Naive B cell (primary cell): ENCODE data around the gene URB2. TPM values are rescaled to one million over a fixed set of nuclear protein-coding genes. Genes with fewer than 3 reads are reported as not detected.

Experiments
- ATAC-seq, 2 donors: fragments of 150-1000 bp; cut with Tn5 transposase; 2 replicates each; pipeline ENCODE4 v1.10.0; 2021; ENCODE audit warnings: low read depth in 2 of 2, mild to moderate bottlenecking in 2 of 2, moderate library complexity in 2 of 2
- DNase-seq: peaks from one replicate; pipeline ENCODE4 v3.0.0; 2022
- H3K27ac Mint-ChIP-seq, 6 donors: one replicate each; pipeline ENCODE4 v1.8.0; 2020 to 2022; ENCODE audit warnings: mild to moderate bottlenecking in 6 of 6, mixed read lengths in 6 of 6, moderate library complexity in 5 of 6, inconsistent platforms in 2 of 6
- H3K27me3 Mint-ChIP-seq, 3 donors: one replicate each; pipeline ENCODE4 v1.8.0; 2021 to 2022; ENCODE audit warnings: mixed read lengths in 3 of 3, mild to moderate bottlenecking in 1 of 3
- H3K36me3 Mint-ChIP-seq, 2 donors: one replicate each; pipeline ENCODE4 v1.8.0; 2020 to 2022; ENCODE audit warnings: mixed read lengths in 2 of 2, inconsistent platforms in 1 of 2, mild to moderate bottlenecking in 1 of 2
- H3K4me1 Mint-ChIP-seq, 3 donors: one replicate each; pipeline ENCODE4 v1.8.0; 2020 to 2022; ENCODE audit warnings: mixed read lengths in 3 of 3, inconsistent platforms in 1 of 3, mild to moderate bottlenecking in 1 of 3, moderate library complexity in 1 of 3
- H3K4me3 Mint-ChIP-seq, 8 donors: one replicate each; pipeline ENCODE4 v1.8.0; 2020 to 2022; ENCODE audit warnings: mild to moderate bottlenecking in 8 of 8, mixed read lengths in 8 of 8, moderate library complexity in 8 of 8, inconsistent platforms in 2 of 8
- H3K9me3 Mint-ChIP-seq, 7 donors: one replicate each; pipeline ENCODE4 v1.8.0; 2020 to 2022; ENCODE audit warnings: mixed read lengths in 7 of 7, mild to moderate bottlenecking in 5 of 7, inconsistent platforms in 2 of 7, moderate library complexity in 1 of 7
- polyA plus RNA-seq, 6 donors: library from polyadenylated mRNA; unstranded; fragments of 300-500 nt; fragmentation: Illumina TruSeq; gene quantifications; one replicate each; pipeline ENCODE4 v1.2.3, GENCODE V29; 2021; ENCODE audit warnings: low read depth in 6 of 6

Gene URB2
- polyA plus RNA-seq, 6 donors from 2014 or later, result 4.9 to 9.4 (median 5.5) TPM

DNA sequence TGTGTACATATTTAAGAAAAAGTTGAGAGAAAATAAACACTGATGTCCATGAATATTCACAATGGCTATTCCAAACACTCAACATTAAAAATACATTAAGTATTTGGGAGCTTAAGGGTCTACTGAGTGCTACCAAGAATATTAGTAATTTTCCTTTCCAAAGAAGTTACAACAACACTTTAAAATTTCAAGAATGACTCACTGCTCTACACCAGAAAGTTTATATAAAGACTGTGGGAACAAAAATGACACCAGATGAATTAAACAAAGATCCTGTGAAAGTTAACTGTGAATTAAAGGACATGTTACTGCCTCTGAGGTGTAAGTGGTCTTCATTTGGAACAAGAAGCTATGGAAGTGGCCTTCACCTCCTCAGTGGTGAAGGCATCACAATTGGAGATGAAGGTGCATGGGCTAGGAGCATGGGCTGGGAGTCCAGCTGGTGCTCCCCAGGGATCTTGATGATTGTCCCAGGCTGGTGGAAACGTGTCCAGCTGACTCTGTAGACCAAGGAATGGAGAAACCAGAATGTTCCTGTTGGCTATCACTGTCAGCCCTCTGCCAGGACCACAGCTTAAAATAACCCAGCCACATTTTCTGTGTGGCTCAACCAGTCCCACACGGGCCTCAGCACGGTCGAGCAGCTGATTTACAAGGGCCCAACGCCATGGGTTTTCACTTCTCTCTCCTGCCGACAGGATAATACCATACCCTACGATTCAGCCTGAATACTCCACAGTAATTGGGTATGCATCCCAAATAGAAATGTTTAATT lies 28.9 kb upstream of the URB2 start:
- DNase-seq, result no peak
- H3K4me3 Mint-ChIP-seq, result no peak overlapping the region
- peak overlapping the region in 1 of 6 donors; percentile 24 for H3K27ac Mint-ChIP-seq
- peaks cover 14 to 30% of the 10 kb centered on the region in 2 donors for H3K36me3 Mint-ChIP-seq
- no peak for ATAC-seq
- no peaks in the 10 kb centered on the region for H3K9me3 Mint-ChIP-seq
- H3K27me3 Mint-ChIP-seq, result no peaks in the 10 kb centered on the region
- H3K4me1 Mint-ChIP-seq, result peaks cover 0 to 3% (median 2%) of the 10 kb centered on the region in 3 donors

DNA sequence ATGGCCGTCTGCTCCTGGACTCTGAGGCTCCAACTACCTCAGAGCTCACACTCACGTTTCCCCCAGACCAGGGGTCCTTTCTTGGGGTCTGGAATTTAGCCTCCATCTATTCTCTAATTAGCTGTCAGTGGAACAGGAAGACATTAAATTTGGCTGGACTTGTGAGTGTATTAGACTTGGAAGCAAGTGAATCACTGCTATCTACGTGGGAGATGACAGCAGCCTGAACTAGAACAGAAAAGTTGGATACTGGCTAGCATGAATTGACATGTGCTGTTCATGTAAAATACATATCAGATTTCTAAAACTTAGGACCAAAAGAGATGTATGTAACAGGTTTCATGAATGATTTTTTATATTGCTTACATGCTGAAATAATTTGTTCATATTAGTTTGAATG lies 28.2 kb upstream of the URB2 start:
- ATAC-seq, result no peak
- Mint-ChIP-seq H3K36me3 (peaks cover 22 to 37% of the 10 kb centered on the region in 2 donors), H3K4me3 (no peak overlapping the region), H3K27ac (peak overlapping the region in 2 of 6 donors; percentile 23 to 86), H3K27me3 (no peaks in the 10 kb centered on the region), H3K9me3 (no peaks in the 10 kb centered on the region), H3K4me1 (peaks cover 0 to 6% (median 2%) of the 10 kb centered on the region in 3 donors)
- no peak for DNase-seq

DNA sequence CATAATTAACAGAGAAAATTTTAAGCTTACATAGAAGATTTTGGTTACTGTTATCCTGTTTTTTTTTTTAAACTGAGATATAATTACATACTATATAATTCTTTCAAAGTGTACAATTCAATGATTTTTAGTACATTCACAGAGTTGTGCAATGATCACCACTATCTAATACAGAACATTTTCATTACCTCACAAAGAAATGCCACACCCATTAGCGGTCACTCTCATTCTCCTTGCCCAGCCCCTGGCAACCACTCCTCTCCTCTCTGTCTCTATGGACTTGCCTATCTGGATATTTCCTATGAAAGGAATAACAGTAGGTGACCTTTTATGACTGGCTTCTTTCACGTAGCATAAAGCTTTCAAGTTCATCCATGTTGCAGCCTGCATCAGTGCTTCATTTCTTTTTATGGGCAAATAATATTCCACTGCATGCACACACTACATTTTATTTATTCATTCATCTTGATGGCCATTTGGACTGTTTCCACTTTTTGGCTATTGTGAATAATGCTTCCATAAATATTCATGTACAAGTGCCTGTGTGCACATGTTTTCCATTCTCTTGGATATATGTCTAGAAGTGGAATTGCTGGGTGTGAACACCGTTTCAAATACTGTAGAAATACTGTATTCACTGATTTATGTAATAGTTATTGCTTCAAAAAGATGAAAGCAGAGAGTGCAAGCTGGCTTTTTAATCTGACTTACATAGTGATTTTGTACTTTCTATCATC lies 26.7 kb upstream of the URB2 start:
- peaks cover 0 to 6% (median 2%) of the 10 kb centered on the region in 3 donors for H3K4me1 Mint-ChIP-seq
- DNase-seq, result no peak
- H3K4me3 Mint-ChIP-seq, result no peak overlapping the region
- no peak for ATAC-seq
- H3K27me3 Mint-ChIP-seq, result no peaks in the 10 kb centered on the region
- peaks cover 22 to 28% of the 10 kb centered on the region in 2 donors for H3K36me3 Mint-ChIP-seq
- peak overlapping the region in 1 of 6 donors; percentile 18 for H3K27ac Mint-ChIP-seq
- H3K9me3 Mint-ChIP-seq, result no peaks in the 10 kb centered on the region

DNA sequence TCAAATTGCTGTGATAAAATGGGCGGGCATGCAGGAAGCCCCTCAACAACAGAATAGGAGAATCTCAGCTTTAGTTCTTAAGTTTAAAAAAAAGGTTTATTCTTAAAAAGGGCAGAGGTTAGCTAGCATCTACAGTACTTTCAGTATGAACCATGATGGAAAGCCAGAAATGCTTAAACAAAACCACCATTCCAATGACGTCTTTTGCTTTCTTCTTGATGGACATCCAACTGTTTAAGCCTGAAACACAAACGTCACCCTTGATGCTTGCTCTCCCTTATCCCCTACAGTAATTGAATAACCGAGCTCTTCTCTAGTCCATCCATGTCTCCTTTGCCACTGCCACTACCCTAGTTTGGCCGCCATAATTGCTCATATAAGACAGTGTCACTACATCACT lies 25.8 kb upstream of the URB2 start:
- peaks cover 0 to 6% (median 2%) of the 10 kb centered on the region in 3 donors for H3K4me1 Mint-ChIP-seq
- H3K36me3 Mint-ChIP-seq, result peaks cover 22 to 23% of the 10 kb centered on the region in 2 donors
- DNase-seq (no peak), ATAC-seq (no peak)
- no peak overlapping the region for H3K4me3 Mint-ChIP-seq
- no peaks in the 10 kb centered on the region for H3K9me3 Mint-ChIP-seq
- no peaks in the 10 kb centered on the region for H3K27me3 Mint-ChIP-seq
- no peak overlapping the region for H3K27ac Mint-ChIP-seq

DNA sequence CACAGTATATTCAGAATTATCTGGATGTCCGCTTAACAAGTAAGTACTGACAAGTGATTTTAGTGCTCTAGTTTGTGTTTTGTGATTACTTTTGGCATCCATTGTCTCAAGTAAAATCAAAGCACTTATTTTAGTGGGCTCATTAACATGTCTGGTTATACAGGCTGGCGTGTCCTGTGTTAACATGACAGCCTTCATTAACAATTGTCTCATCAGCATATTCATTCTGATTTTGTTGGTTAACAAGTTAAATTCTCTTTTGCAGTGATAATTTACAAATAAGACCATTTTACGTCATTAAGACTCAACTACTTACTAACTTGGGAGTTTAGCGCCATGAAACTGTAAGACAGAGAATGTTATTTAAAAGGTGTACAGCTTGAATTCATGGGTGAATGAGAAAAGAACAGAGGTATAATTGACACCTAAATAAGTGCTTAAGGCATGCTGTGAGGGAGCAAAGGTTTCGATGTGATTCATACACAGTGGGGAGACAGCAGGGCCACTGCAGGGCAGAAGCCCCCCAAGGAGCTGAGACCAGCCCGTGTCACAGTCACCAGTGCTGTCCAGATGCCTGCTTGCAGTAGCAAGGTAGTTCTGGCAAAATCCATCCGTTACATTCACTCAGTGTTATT lies 22.6 kb upstream of the URB2 start:
- H3K27me3 Mint-ChIP-seq, result no peaks in the 10 kb centered on the region
- peaks cover 0 to 3% (median 2%) of the 10 kb centered on the region in 3 donors for H3K4me1 Mint-ChIP-seq
- ATAC-seq, result no peak
- H3K9me3 Mint-ChIP-seq, result no peaks in the 10 kb centered on the region
- no peak for DNase-seq
- H3K36me3 Mint-ChIP-seq, result peaks cover 29 to 41% of the 10 kb centered on the region in 2 donors
- no peak overlapping the region for H3K4me3 Mint-ChIP-seq
- no peak overlapping the region for H3K27ac Mint-ChIP-seq

DNA sequence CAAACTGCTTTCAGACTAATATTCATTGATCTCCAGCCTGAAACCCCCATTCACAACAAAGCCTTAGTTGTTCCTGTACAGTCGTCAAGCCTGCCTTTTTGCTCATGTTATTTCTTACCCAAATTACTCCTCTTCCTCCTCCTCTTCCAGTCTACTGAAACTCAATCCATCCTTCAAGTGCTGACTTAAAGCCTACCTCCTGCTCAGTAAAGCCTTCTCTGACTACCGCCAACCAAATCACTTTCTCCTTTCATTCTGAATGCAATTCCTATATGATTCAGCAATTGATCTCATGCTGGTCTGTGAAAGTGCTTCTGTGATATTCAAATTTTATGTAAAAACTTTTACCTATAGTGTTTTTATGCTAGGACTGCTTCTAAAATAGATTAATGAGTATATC lies 18.7 kb upstream of the URB2 start:
- ATAC-seq (no peak), DNase-seq (no peak)
- Mint-ChIP-seq H3K4me1 (peaks cover 0 to 3% (median 0%) of the 10 kb centered on the region in 3 donors), H3K9me3 (no peaks in the 10 kb centered on the region), H3K27me3 (no peaks in the 10 kb centered on the region), H3K36me3 (peaks cover 36 to 58% of the 10 kb centered on the region in 2 donors), H3K27ac (no peak overlapping the region), H3K4me3 (no peak overlapping the region)

DNA sequence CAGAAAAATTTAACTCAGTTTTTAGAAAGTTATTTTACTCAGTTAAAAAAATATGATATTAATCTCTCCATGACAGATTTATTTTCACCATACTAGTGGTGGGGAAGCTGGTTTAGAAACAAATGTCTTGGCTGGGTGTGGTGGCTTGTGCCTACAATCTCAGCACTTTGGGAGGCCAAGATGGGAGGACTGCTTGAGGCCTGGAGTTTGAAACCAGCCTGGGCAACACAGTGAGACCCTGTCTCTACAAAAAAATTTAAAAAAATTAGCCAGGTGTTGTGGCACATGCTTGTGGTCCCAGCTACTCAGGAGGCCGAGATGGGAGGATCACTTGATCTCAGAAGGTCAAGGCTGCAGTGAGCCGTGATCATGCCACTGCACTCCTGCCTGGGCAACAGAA lies 17.5 kb upstream of the URB2 start:
- Mint-ChIP-seq H3K27me3 (no peaks in the 10 kb centered on the region), H3K27ac (peak overlapping the region in 1 of 6 donors; percentile 36), H3K4me3 (no peak overlapping the region), H3K9me3 (no peaks in the 10 kb centered on the region), H3K4me1 (peaks cover 0 to 4% (median 0%) of the 10 kb centered on the region in 3 donors), H3K36me3 (peaks cover 35 to 59% of the 10 kb centered on the region in 2 donors)
- DNase-seq (no peak), ATAC-seq (no peak)

DNA sequence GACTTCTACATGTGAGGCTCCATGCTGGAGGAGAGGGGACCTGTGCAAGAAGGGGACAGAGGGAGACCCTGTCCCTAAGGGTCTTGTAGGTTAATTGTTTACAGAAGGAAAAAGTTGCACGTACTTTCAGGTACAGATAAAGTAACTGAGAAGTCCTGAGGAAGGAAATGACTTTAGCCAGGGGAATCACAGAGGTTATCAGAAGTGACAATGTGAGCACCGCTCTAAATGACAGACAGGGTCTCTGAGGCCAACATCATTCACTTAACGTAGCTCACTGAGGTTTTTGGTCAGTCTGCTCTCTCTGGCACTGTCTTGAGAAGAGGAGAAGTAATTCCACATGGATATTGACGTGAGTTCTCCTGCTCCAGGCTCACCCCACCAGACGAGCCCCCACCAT lies 12.1 kb upstream of the URB2 start:
- Mint-ChIP-seq H3K27me3 (no peaks in the 10 kb centered on the region), H3K4me1 (peaks cover 0 to 4% (median under 1%) of the 10 kb centered on the region in 3 donors), H3K27ac (no peak overlapping the region), H3K9me3 (no peaks in the 10 kb centered on the region), H3K4me3 (no peak overlapping the region), H3K36me3 (peaks cover 28 to 40% of the 10 kb centered on the region in 2 donors)
- DNase-seq, result no peak
- ATAC-seq, result no peak

DNA sequence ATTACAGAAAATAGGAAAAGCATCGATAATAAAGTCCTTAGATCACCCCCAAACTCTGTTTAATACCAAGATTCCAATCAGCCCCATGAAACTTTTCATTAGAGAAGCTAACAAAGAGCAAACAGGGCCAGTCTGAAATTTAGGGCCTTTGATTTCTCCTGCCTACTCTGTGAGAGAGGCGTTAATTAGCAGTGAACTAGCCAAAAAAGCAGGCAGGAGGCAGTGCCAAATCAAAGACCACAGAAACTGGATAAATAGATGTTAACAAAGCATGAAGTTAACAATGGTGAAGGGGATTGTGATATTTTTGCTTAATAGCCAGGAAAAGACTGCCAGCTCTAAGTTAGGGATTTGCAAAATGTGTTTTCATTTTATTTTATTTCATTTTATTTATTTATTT lies 11.3 kb upstream of the URB2 start:
- Mint-ChIP-seq H3K4me1 (peaks cover 4 to 10% (median 8%) of the 10 kb centered on the region in 3 donors), H3K27me3 (no peaks in the 10 kb centered on the region), H3K27ac (no peak overlapping the region), H3K9me3 (no peaks in the 10 kb centered on the region), H3K36me3 (peaks cover 21 to 33% of the 10 kb centered on the region in 2 donors), H3K4me3 (no peak overlapping the region)
- no peak for DNase-seq
- ATAC-seq, result no peak

DNA sequence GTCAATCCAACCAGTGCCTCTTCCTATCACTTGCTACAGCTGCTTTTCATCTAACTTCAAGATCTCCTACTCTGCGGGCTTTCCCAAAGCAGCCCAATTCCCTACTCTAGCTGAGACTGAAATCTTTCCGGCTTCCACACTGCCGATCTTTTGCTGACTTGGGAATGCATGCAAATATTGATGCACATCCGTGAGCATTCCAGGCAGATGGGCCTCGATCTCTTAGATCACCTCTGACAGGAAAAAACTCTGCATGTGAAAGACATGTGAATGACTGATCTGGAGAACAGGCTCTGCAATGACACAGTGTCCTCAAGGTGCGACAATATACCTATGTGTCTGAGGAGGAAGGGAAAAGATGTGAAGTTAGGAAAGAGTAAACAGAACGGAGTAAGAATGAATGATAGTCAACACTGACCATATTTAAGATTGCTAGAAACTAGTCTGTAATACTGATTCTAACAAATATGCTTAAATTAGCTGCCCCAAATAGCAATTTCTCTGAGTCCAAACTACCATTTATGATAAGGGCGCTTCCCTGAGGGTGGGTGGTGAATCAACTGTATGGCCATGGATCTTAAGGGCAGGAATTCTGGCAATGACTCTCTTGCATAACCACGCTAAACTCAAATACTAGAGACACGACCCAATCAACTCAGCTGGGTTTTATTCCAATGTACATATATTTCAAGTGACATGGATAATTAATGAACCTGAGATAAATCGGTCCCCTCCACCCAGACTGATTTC lies 8.5 kb upstream of the URB2 start:
- no peak overlapping the region for H3K4me3 Mint-ChIP-seq
- DNase-seq (no peak), ATAC-seq (no peak)
- H3K27ac Mint-ChIP-seq, result peak overlapping the region in 3 of 6 donors; percentile 25 to 69 (median 63)
- no peaks in the 10 kb centered on the region for H3K9me3 Mint-ChIP-seq
- H3K27me3 Mint-ChIP-seq, result no peaks in the 10 kb centered on the region
- peaks cover 11 to 25% (median 24%) of the 10 kb centered on the region in 3 donors for H3K4me1 Mint-ChIP-seq
- H3K36me3 Mint-ChIP-seq, result peaks cover 3 to 5% of the 10 kb centered on the region in 2 donors

DNA sequence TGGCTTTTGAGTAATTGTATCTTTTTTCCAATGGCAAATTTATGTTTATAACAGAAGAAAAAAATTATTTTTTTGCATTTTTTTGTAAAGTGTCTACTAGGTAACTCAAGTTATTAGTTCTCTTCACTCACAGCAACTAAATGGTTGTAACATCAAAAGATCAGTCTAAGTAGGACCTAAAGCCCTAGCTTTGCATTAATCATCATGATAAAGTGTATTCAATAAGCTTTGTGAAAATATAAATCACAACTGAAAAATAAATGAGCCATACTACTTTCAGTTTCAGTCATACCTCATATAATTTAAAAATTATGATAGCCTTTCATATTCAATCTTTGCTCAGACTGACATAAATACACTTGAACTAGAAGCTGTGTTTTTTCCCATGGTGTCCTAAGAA lies 7.0 kb upstream of the URB2 start:
- DNase-seq (no peak), ATAC-seq (no peak)
- no peaks in the 10 kb centered on the region for H3K36me3 Mint-ChIP-seq
- H3K9me3 Mint-ChIP-seq, result no peaks in the 10 kb centered on the region
- peak overlapping the region in 1 of 6 donors; percentile 49 for H3K27ac Mint-ChIP-seq
- peaks cover 22 to 34% (median 28%) of the 10 kb centered on the region in 3 donors for H3K4me1 Mint-ChIP-seq
- H3K4me3 Mint-ChIP-seq, result no peak overlapping the region
- H3K27me3 Mint-ChIP-seq, result no peaks in the 10 kb centered on the region

DNA sequence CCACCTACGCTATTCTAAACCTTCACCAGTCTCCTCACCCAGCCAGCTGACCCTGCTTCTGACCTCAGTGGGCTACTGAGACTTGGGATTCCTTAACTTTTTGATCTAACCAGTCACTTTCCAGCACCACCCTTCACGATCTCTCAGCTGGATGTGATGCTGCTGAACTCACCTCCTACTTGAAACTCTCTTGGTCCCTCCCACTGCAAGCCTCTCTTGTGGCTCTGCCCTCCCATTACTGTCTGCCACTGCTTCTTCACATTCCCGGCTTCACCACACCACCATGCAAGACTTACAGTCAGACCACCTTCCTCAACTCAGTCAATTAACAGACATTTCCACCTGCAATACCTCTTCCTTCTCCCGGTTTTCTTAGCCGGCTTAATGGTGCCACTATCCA lies 6.4 kb upstream of the URB2 start:
- H3K9me3 Mint-ChIP-seq, result no peaks in the 10 kb centered on the region
- H3K4me1 Mint-ChIP-seq, result peaks cover 27 to 41% (median 33%) of the 10 kb centered on the region in 3 donors
- no peaks in the 10 kb centered on the region for H3K27me3 Mint-ChIP-seq
- peak overlapping the region in 2 of 6 donors; percentile 26 to 58 for H3K27ac Mint-ChIP-seq
- no peak for ATAC-seq
- no peak for DNase-seq
- H3K36me3 Mint-ChIP-seq, result no peaks in the 10 kb centered on the region
- H3K4me3 Mint-ChIP-seq, result no peak overlapping the region

DNA sequence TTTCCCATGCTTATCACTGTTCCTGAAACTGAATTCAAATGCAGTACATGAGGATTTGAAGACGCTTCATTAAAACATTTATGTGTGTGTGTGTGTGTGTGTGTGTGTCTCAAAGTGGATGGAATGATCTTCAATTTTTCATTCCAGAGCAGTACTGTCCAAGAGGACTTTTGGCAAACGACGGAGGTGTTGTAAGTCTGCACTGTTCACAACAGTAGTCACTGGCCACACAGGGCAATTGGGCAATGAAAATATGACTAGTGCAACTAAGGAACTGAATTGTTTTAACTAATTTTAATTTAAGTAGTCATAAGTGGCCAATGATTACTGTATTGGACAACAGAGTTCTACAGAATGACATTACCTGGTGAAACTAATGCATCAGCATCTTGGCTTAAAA lies 5.2 kb upstream of the URB2 start:
- H3K9me3 Mint-ChIP-seq, result no peaks in the 10 kb centered on the region
- H3K27me3 Mint-ChIP-seq, result no peaks in the 10 kb centered on the region
- ATAC-seq (no peak), DNase-seq (no peak)
- no peaks in the 10 kb centered on the region for H3K36me3 Mint-ChIP-seq
- H3K4me3 Mint-ChIP-seq, result no peak overlapping the region
- no peak overlapping the region for H3K27ac Mint-ChIP-seq
- H3K4me1 Mint-ChIP-seq, result peaks cover 33 to 47% (median 40%) of the 10 kb centered on the region in 3 donors
